Caco-2 (cell line): ENCODE measurements around the gene CYP2B6. TPM values are rescaled to one million over a fixed set of nuclear protein-coding genes. Genes with fewer than 3 reads are reported as not detected.
"Not testable (repeated sequence)": the region's sequence is repeated elsewhere in the genome, so short reads cannot be mapped to it uniquely, and the experiment has no call there.

ENCODE experiments used
- BruUV-seq: library from RNA; stranded (reverse); fragments of 400-500 nt; replicated peaks from 2 replicates; lab custom pipeline; 2021; lab: Mats Ljungman, UMichigan
- CTCF ChIA-PET: fragments of 300-600 bp; sonication (Branson Sonifier 250); formaldehyde crosslinking; loops from one replicate; lab custom pipeline; 2022; ENCODE audit warnings: antibody characterized with exemption; lab: Charles Lee
- POLR2A ChIA-PET: fragments of 300-600 bp; sonication (Branson Sonifier 250); formaldehyde crosslinking; loops from one replicate; lab custom pipeline; 2022; ENCODE audit warnings: antibody characterized with exemption; lab: Charles Lee
- DNase-seq, 2 experiments: peaks; one replicate each; pipeline versions ENCODE4 v3.0.0 to v3.0.0-alpha.2; 2020 to 2022
- H3K27me3 ChIP-seq: replicated peaks from 2 replicates; pipeline ENCODE4 v1.6.0; 2011; ENCODE audit warnings: low read length; ENCODE audit not compliant: control insufficient read depth, insufficient read depth
- H3K36me3 ChIP-seq: 2 replicates; pipeline ENCODE4 v1.5.1; 2011; ENCODE audit warnings: low read length; ENCODE audit not compliant: control insufficient read depth, insufficient read depth
- H3K4me1 ChIP-seq: fragments of 250-450 bp; sonication (Bioruptor Pico); 2 replicates; pipeline ENCODE4 v1.5.1; 2020; ENCODE audit warnings: mild to moderate bottlenecking
- H3K4me3 ChIP-seq: 2 replicates; pipeline ENCODE4 v1.5.1; 2011; ENCODE audit warnings: low read depth, mild to moderate bottlenecking, control low read depth, low read length
- H3K9me3 ChIP-seq: fragments of 250-450 bp; sonication (Bioruptor Pico); 2 replicates; pipeline ENCODE4 v1.5.1; 2020; ENCODE audit warnings: mild to moderate bottlenecking, moderate library complexity
- H3K27ac Mint-ChIP-seq: one replicate; pipeline ENCODE4 v1.8.0; 2022; ENCODE audit warnings: mixed read lengths; ENCODE audit not compliant: unreplicated experiment
- H3K27me3 Mint-ChIP-seq: one replicate; pipeline ENCODE4 v1.8.0; 2022; ENCODE audit warnings: mixed read lengths; ENCODE audit not compliant: insufficient read depth, unreplicated experiment
- H3K36me3 Mint-ChIP-seq: one replicate; pipeline ENCODE4 v1.8.0; 2022; ENCODE audit warnings: mild to moderate bottlenecking, mixed read lengths; ENCODE audit not compliant: insufficient read depth, unreplicated experiment
- H3K4me1 Mint-ChIP-seq: one replicate; pipeline ENCODE4 v1.8.0; 2022; ENCODE audit warnings: low read depth, mixed read lengths; ENCODE audit not compliant: unreplicated experiment
- H3K4me3 Mint-ChIP-seq: one replicate; pipeline ENCODE4 v1.8.0; 2022; ENCODE audit warnings: mild to moderate bottlenecking, moderate library complexity, mixed read lengths; ENCODE audit not compliant: unreplicated experiment
- H3K9me3 Mint-ChIP-seq: one replicate; pipeline ENCODE4 v1.8.0; 2022; ENCODE audit warnings: mixed read lengths; ENCODE audit not compliant: unreplicated experiment
- intact Hi-C: fragments of 100-400 bp; cut with micrococcal nuclease; formaldehyde crosslinking; loops from one replicate; pipeline ENCODE4 v1.10.0; 2022; ENCODE audit not compliant: unreplicated experiment
- total RNA-seq: library from RNA; stranded (reverse); gene quantifications from 2 replicates; pipeline ENCODE4 v1.2.3, GENCODE V29; 2022
- TF ChIP-seq, protein P1 (sequence below), 2 experiments: fragments of 200-600 bp in 1 of 2; IDR thresholded peaks; 1 replicate in 1 of 2; 2 replicates in 1 of 2; pipeline versions ENCODE4 v1.5.1 to v1.8.0; 2011 to 2022; ENCODE audit warnings: antibody characterized with exemption in 1 of 2, control low read depth in 1 of 2, inconsistent platforms in 1 of 2, low read depth in 1 of 2, low read length in 1 of 2, mild to moderate bottlenecking in 1 of 2, moderate library complexity in 1 of 2; ENCODE audit not compliant: insufficient read depth in 1 of 2, severe bottlenecking in 1 of 2, unreplicated experiment in 1 of 2

Gene CYP2B6
- total RNA-seq, 1 experiment from 2014 or later = 0.32 TPM

DNA sequence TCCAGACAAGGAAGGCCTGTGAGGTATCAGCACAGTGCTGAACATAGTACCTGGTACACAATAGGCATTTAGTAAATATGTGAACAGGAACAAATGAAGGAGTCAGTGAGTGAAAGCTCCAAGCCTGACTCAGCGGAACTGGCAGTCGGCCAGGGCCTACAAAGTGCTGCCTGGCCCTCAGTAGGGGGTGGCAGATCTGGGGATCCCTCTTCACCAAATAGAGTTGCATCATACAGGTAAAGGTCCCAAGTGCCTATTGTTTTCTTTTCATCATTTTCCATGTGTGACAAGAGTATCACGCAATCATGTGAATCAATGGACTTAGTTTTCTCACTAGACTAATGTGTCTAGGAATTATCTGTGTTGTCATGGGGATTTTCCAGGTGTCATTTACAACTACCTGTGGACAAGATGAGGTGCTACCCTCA, 9.2 kb downstream of the CYP2B6 start:
- no TSS peak for BruUV-seq
- TF ChIP-seq, protein P1, sequence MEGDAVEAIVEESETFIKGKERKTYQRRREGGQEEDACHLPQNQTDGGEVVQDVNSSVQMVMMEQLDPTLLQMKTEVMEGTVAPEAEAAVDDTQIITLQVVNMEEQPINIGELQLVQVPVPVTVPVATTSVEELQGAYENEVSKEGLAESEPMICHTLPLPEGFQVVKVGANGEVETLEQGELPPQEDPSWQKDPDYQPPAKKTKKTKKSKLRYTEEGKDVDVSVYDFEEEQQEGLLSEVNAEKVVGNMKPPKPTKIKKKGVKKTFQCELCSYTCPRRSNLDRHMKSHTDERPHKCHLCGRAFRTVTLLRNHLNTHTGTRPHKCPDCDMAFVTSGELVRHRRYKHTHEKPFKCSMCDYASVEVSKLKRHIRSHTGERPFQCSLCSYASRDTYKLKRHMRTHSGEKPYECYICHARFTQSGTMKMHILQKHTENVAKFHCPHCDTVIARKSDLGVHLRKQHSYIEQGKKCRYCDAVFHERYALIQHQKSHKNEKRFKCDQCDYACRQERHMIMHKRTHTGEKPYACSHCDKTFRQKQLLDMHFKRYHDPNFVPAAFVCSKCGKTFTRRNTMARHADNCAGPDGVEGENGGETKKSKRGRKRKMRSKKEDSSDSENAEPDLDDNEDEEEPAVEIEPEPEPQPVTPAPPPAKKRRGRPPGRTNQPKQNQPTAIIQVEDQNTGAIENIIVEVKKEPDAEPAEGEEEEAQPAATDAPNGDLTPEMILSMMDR (IDR thresholded peaks at IDR 0.05; ENCODE audit: insufficient read depth in 1 of 2, low read depth in 1 of 2, low read length in 1 of 2, severe bottlenecking in 1 of 2, unreplicated experiment in 1 of 2) = no peak
- peaks cover 5% of the 10 kb centered on the region for H3K4me1 ChIP-seq
- peaks cover 10% of the 10 kb centered on the region for H3K9me3 Mint-ChIP-seq
- H3K9me3 ChIP-seq = peaks cover 3% of the 10 kb centered on the region; the same call in 1 of the 2 replicates
- H3K4me3 ChIP-seq = no peak overlapping the region
- no peak for DNase-seq
- no peak overlapping the region for H3K27ac Mint-ChIP-seq
- H3K27me3 ChIP-seq = no peaks in the 10 kb centered on the region
- H3K4me3 Mint-ChIP-seq = no peak overlapping the region
- H3K27me3 Mint-ChIP-seq = no peaks in the 10 kb centered on the region
- intact Hi-C loops = no loop called here
- H3K36me3 ChIP-seq = no peaks in the 10 kb centered on the region
- ChIA-PET CTCF (no interaction called here), POLR2A (no interaction called here)
- H3K4me1 Mint-ChIP-seq = peaks cover 7% of the 10 kb centered on the region
- no peaks in the 10 kb centered on the region for H3K36me3 Mint-ChIP-seq

GRCh38 chr19:41001243-41001971, 10.3 kb downstream of the CYP2B6 start:
- H3K27ac Mint-ChIP-seq = no peak overlapping the region
- Histone ChIP-seq H3K4me1 (peaks cover 5% of the 10 kb centered on the region), H3K36me3 (no peaks in the 10 kb centered on the region), H3K4me3 (no peak overlapping the region), H3K27me3 (no peaks in the 10 kb centered on the region), H3K9me3 (peaks cover 3% of the 10 kb centered on the region; the same call in 1 of the 2 replicates)
- TF ChIP-seq, protein P1 (IDR thresholded peaks at IDR 0.05; ENCODE audit: insufficient read depth in 1 of 2, low read depth in 1 of 2, low read length in 1 of 2, severe bottlenecking in 1 of 2, unreplicated experiment in 1 of 2) = no peak
- DNase-seq = no peak
- H3K4me1 Mint-ChIP-seq = peaks cover 7% of the 10 kb centered on the region
- ChIA-PET CTCF (interaction anchor here (0.8 kb wide), 1 partner anchor 22 kb away, joined by 3 read pairs; no protein-coding TSS in a partner anchor), POLR2A (no interaction called here)
- no peak overlapping the region for H3K4me3 Mint-ChIP-seq
- intact Hi-C loops = no loop called here
- no TSS peak for BruUV-seq
- peaks cover 10% of the 10 kb centered on the region for H3K9me3 Mint-ChIP-seq
- no peaks in the 10 kb centered on the region for H3K27me3 Mint-ChIP-seq
- H3K36me3 Mint-ChIP-seq = no peaks in the 10 kb centered on the region

DNA sequence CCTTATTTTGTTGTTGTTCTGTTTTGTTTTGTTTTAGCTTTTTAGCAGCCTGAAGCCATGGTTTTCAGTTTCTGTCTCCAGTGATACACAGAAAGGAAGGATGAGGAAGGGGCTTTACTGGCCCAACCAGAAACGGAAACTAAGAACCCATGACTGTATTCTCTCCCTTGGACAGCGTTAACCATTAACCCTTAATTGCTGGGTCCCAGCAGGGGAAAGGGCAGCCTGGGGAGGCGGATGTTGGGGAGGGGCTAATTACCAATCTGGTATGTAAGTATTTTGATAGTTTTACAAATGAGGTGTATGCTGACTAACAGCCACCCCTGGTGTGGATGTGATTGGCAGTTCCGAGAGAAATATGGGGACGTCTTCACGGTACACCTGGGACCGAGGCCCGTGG, 12.6 kb downstream of the CYP2B6 start:
- H3K9me3 Mint-ChIP-seq, H3K4me1 ChIP-seq, H3K4me3 Mint-ChIP-seq, BruUV-seq, H3K27ac Mint-ChIP-seq, H3K36me3 Mint-ChIP-seq, H3K36me3 ChIP-seq, H3K27me3 ChIP-seq, H3K4me3 ChIP-seq, H3K4me1 Mint-ChIP-seq, H3K27me3 Mint-ChIP-seq, H3K9me3 ChIP-seq, CTCF ChIA-PET, intact Hi-C loops, POLR2A ChIA-PET, DNase-seq: not testable (repeated sequence)
